Upper lobe of left lung (tissue), 4 donors: Measurements from ENCODE around the gene PKNOX1.

ENCODE experiments used
- CTCF ChIP-seq, 6 experiments: fragments of 450-650 bp in 4 of 6; fragments of 200-600 bp in 2 of 6; sonication (generic) in 2 of 6; IDR thresholded peaks; one replicate each; pipeline ENCODE4 v1.5.1; 2016 to 2019; ENCODE audit warnings: antibody characterized with exemption in 6 of 6
- POLR2AphosphoS5 ChIP-seq, 2 donors: sonication (generic); formaldehyde crosslinking; IDR thresholded peaks; one replicate each; pipeline ENCODE4 v1.5.1; 2017; ENCODE audit warnings: antibody characterized with exemption in 2 of 2

GRCh38 chr21:42997053-42997452 lies 22.7 kb downstream of the PKNOX1 start:
- TF ChIP-seq CTCF (IDR thresholded peaks at IDR 0.05) = no peak
- no peak for TF ChIP-seq POLR2AphosphoS5 (IDR thresholded peaks at IDR 0.05)
